Measurements from ENCODE around the gene FSIP2.

DNA sequence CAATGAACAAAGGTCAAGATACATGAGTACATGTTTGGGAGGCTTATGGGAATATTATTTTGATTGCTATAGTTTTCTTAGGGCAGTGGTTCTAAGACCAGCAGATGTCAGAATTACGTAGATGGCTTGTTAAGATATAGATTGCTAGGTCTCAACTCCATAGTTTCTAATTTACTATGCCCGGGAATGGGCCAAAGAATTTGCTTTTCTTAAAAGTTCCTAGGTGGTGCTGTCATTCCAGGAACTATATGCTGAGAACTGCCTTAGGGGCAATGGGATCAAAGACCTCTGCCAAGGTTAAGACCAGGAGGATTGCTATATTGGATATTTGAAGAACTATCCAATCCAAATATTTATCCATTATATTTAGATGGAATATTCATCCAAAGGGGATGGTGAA, 141.8 kb downstream of the FSIP2 start:
- TF ChIP-seq, protein P1, sequence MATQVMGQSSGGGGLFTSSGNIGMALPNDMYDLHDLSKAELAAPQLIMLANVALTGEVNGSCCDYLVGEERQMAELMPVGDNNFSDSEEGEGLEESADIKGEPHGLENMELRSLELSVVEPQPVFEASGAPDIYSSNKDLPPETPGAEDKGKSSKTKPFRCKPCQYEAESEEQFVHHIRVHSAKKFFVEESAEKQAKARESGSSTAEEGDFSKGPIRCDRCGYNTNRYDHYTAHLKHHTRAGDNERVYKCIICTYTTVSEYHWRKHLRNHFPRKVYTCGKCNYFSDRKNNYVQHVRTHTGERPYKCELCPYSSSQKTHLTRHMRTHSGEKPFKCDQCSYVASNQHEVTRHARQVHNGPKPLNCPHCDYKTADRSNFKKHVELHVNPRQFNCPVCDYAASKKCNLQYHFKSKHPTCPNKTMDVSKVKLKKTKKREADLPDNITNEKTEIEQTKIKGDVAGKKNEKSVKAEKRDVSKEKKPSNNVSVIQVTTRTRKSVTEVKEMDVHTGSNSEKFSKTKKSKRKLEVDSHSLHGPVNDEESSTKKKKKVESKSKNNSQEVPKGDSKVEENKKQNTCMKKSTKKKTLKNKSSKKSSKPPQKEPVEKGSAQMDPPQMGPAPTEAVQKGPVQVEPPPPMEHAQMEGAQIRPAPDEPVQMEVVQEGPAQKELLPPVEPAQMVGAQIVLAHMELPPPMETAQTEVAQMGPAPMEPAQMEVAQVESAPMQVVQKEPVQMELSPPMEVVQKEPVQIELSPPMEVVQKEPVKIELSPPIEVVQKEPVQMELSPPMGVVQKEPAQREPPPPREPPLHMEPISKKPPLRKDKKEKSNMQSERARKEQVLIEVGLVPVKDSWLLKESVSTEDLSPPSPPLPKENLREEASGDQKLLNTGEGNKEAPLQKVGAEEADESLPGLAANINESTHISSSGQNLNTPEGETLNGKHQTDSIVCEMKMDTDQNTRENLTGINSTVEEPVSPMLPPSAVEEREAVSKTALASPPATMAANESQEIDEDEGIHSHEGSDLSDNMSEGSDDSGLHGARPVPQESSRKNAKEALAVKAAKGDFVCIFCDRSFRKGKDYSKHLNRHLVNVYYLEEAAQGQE (IDR thresholded peaks at IDR 0.05; ENCODE audit: low read depth, low read length): no peak
- no peak for TF ChIP-seq GABPA (IDR thresholded peaks at IDR 0.05; ENCODE audit: low read depth)
- no peak for TF ChIP-seq YY1 (IDR thresholded peaks at IDR 0.05; ENCODE audit: low read depth, low read length)
- TF ChIP-seq TAF1 (IDR thresholded peaks at IDR 0.05; ENCODE audit: borderline replicate concordance, low read depth, low read length): no peak
- no peak for TF ChIP-seq BACH1 (IDR thresholded peaks at IDR 0.05; ENCODE audit: borderline replicate concordance)
- TF ChIP-seq EZH2 (IDR thresholded peaks at IDR 0.05; ENCODE audit: borderline replicate concordance, control insufficient read depth, low read depth, low read length): no peak
- no peak for TF ChIP-seq JUNB (IDR thresholded peaks at IDR 0.05)
